Mucosa of stomach (tissue), 1 donor: ENCODE results near the gene PJA1.

Experiments
- H3K27me3 ChIP-seq: one replicate; pipeline ENCODE4 v1.7.0; 2013; ENCODE audit warnings: mild to moderate bottlenecking, low read length; ENCODE audit not compliant: control insufficient read depth, insufficient read depth
- H3K36me3 ChIP-seq: one replicate; pipeline ENCODE4 v1.7.0; 2013; ENCODE audit warnings: low read length; ENCODE audit not compliant: control insufficient read depth, insufficient read depth
- H3K4me1 ChIP-seq: one replicate; pipeline ENCODE4 v1.7.0; 2013; ENCODE audit warnings: mild to moderate bottlenecking, low read length; ENCODE audit not compliant: control insufficient read depth, insufficient read depth
- H3K4me3 ChIP-seq: one replicate; pipeline ENCODE4 v1.7.0; 2013; ENCODE audit warnings: low read length
- H3K9ac ChIP-seq: one replicate; pipeline ENCODE4 v1.7.0; 2013; ENCODE audit warnings: mild to moderate bottlenecking, low read length, moderate library complexity
- H3K9me3 ChIP-seq: one replicate; pipeline ENCODE4 v1.7.0; 2013; ENCODE audit warnings: mild to moderate bottlenecking, low read length, moderate library complexity; ENCODE audit not compliant: control insufficient read depth
- donor health status: Pancreatic carcinoma.

Gene PJA1

GRCh38 chrX:69186651-69187050 lies 21.4 kb upstream of the PJA1 start:
- H3K4me3 ChIP-seq = no peak overlapping the region
- H3K4me1 ChIP-seq = no peaks in the 10 kb centered on the region
- H3K27me3 ChIP-seq = no peaks in the 10 kb centered on the region
- no peaks in the 10 kb centered on the region for H3K36me3 ChIP-seq
- H3K9ac ChIP-seq = no peak overlapping the region
- no peaks in the 10 kb centered on the region for H3K9me3 ChIP-seq

- H3K27me3 ChIP-seq = no peaks in the 10 kb centered on the region
- H3K4me1 ChIP-seq = no peaks in the 10 kb centered on the region
- no peak overlapping the region for H3K9ac ChIP-seq
- no peak overlapping the region for H3K4me3 ChIP-seq
- no peaks in the 10 kb centered on the region for H3K9me3 ChIP-seq
- no peaks in the 10 kb centered on the region for H3K36me3 ChIP-seq
These were observed 20.6 kb upstream of the PJA1 start for GRCh38 chrX:69185886-69186285.

DNA sequence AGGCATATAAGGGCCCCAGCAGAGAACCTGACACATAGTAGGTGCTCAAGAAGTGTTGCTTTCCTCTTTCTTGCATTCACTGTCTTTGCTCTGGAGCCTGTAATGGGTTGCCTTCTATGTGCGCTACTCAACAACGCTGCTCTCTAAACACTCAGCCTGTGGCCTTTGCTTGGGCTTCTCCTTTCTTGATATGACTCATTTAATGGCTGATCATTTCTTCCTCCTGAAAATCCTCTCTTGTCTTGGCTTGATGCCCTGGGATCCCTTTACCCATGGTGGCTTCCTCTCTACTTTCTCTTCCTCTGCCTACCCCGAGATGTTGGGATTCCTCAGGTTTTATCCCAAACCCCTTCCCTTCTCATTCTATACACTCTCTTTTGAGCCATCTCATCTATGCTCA lies 19.9 kb upstream of the PJA1 start:
- H3K9ac ChIP-seq = no peak overlapping the region
- H3K9me3 ChIP-seq = no peaks in the 10 kb centered on the region
- H3K27me3 ChIP-seq = no peaks in the 10 kb centered on the region
- H3K36me3 ChIP-seq = no peaks in the 10 kb centered on the region
- no peaks in the 10 kb centered on the region for H3K4me1 ChIP-seq
- no peak overlapping the region for H3K4me3 ChIP-seq

DNA sequence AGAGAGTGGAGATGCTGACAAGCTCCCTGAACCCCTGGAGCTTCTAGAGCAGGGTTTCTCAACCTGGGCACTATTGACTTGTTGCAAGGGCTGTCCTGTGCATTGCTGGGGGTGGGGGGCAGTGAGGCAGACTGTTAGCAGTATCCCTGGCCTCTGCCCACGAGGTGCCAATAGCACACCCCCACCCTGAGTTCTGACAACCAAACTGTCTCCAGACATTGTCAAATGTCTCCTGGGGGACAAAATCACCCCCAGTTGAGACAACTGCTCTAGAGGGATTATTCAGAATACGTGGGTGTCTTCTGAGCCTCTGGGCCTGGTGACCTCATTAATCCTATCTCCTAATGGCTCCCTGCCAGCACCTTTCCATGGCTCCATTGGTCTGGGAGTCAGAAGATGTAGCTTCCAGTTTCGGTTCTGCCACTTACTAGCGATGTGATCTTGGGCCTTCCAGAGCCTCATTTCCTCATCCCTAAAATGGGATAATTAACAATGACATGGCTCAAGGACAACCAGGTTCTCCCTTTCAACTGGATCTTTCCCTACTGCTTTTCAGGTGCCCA lies 17.6 kb upstream of the PJA1 start:
- H3K36me3 ChIP-seq = no peaks in the 10 kb centered on the region
- H3K4me1 ChIP-seq = no peaks in the 10 kb centered on the region
- no peaks in the 10 kb centered on the region for H3K27me3 ChIP-seq
- no peak overlapping the region for H3K4me3 ChIP-seq
- H3K9ac ChIP-seq = no peak overlapping the region
- no peaks in the 10 kb centered on the region for H3K9me3 ChIP-seq

- Histone ChIP-seq H3K27me3 (no peaks in the 10 kb centered on the region), H3K4me1 (no peaks in the 10 kb centered on the region), H3K9ac (no peak overlapping the region), H3K4me3 (no peak overlapping the region), H3K36me3 (no peaks in the 10 kb centered on the region), H3K9me3 (no peaks in the 10 kb centered on the region)
These were observed 14.2 kb upstream of the PJA1 start for GRCh38 chrX:69179380-69179911.

GRCh38 chrX:69178592-69178991 lies 13.3 kb upstream of the PJA1 start:
- Histone ChIP-seq H3K27me3 (no peaks in the 10 kb centered on the region), H3K4me1 (no peaks in the 10 kb centered on the region), H3K9me3 (no peaks in the 10 kb centered on the region), H3K36me3 (no peaks in the 10 kb centered on the region), H3K9ac (no peak overlapping the region), H3K4me3 (no peak overlapping the region)

DNA sequence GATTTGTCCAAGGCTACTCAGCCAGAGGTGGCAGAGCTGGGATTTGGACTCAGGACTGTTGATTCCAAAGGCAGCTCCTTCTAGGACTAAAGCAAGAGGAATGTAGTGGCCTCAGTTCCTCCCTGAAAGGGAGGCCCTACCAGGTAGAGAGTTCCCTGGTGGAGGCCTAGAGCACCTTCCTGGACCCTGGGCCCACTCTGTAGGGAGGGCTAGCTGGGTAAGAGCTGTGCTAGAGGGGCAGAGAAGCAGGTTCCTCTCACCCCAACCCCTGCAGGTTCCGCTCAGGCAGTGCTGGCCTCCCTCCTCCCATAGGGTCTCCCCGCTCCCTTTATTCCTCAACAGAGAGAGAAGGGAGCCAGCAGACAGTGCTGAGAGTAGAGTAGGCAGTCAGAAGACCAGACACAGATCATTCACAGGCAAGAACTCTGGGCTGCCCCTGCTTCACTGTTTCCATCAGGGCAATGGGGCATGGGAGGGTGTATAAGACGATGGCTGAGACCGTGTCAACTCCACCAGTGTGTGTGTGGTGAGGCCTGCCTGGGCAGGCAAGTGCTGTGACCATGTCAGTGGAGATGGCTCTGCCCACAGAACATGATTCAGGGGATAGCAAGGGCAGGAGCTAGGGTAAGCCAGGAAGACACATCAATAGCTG lies 12.4 kb upstream of the PJA1 start:
- Histone ChIP-seq H3K27me3 (no peaks in the 10 kb centered on the region), H3K9ac (no peak overlapping the region), H3K9me3 (no peaks in the 10 kb centered on the region), H3K4me3 (no peak overlapping the region), H3K4me1 (no peaks in the 10 kb centered on the region), H3K36me3 (no peaks in the 10 kb centered on the region)

DNA sequence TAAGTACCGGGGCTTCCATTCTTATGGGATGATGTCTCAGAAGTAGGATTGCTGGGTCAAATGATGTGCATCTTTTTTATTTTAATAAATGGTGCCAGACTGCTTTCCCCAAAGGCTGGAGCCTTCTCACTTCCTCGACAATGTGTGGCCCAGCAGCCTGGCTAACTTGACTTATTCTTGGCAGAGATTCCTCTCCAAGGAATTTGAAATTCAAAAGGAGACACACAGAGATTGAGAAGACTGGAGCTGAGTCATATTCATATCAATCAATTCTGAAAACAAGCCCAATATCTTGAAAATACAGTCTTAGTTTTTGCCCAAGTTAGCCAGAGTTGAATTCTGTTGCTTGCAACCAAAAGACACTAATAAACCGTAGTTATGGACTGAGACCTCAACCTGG lies 10.8 kb upstream of the PJA1 start:
- H3K4me3 ChIP-seq = no peak overlapping the region
- no peak overlapping the region for H3K9ac ChIP-seq
- no peaks in the 10 kb centered on the region for H3K27me3 ChIP-seq
- no peaks in the 10 kb centered on the region for H3K9me3 ChIP-seq
- no peaks in the 10 kb centered on the region for H3K4me1 ChIP-seq
- no peaks in the 10 kb centered on the region for H3K36me3 ChIP-seq

GRCh38 chrX:69173906-69174305 lies 8.7 kb upstream of the PJA1 start:
- H3K9me3 ChIP-seq = no peaks in the 10 kb centered on the region
- H3K4me1 ChIP-seq = no peaks in the 10 kb centered on the region
- H3K4me3 ChIP-seq = no peak overlapping the region
- no peaks in the 10 kb centered on the region for H3K36me3 ChIP-seq
- no peaks in the 10 kb centered on the region for H3K27me3 ChIP-seq
- no peak overlapping the region for H3K9ac ChIP-seq

GRCh38 chrX:69172937-69173336 lies 7.7 kb upstream of the PJA1 start:
- Histone ChIP-seq H3K4me1 (no peaks in the 10 kb centered on the region), H3K9ac (no peak overlapping the region), H3K27me3 (no peaks in the 10 kb centered on the region), H3K36me3 (no peaks in the 10 kb centered on the region), H3K9me3 (no peaks in the 10 kb centered on the region), H3K4me3 (no peak overlapping the region)

DNA sequence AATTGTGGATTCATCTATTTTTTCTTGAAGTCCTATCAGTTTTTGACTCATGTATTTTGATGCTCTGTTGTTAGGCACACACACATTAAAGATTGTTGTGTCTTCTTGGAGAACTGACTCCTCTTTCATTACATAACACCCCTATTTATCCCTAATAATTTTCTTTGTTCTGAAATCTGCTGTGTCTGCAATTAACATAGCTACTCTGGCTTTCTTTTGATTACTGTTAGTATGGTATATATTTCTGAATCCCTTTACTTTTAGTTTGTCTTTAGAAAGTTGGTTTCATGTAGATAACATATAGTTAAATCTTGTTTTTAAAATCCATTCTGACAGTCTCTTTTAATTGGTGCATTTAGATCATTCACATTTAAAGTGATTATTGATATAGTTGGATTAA lies 5.1 kb upstream of the PJA1 start:
- Histone ChIP-seq H3K36me3 (no peaks in the 10 kb centered on the region), H3K9ac (no peak overlapping the region), H3K27me3 (no peaks in the 10 kb centered on the region)

GRCh38 chrX:69163936-69164741 lies 1.1 kb downstream of the PJA1 start:
- Histone ChIP-seq H3K36me3 (no peaks in the 10 kb centered on the region), H3K4me1 (no peaks in the 10 kb centered on the region), H3K9me3 (no peaks in the 10 kb centered on the region), H3K4me3 (no peak overlapping the region), H3K27me3 (no peaks in the 10 kb centered on the region), H3K9ac (no peak overlapping the region)

More for the DNA sequence above, 5.1 kb upstream of the PJA1 start:
- Histone ChIP-seq H3K4me3 (no peak overlapping the region), H3K4me1 (no peaks in the 10 kb centered on the region), H3K9me3 (no peaks in the 10 kb centered on the region)
